ENCODE measurements around the gene BSND.

DNA sequence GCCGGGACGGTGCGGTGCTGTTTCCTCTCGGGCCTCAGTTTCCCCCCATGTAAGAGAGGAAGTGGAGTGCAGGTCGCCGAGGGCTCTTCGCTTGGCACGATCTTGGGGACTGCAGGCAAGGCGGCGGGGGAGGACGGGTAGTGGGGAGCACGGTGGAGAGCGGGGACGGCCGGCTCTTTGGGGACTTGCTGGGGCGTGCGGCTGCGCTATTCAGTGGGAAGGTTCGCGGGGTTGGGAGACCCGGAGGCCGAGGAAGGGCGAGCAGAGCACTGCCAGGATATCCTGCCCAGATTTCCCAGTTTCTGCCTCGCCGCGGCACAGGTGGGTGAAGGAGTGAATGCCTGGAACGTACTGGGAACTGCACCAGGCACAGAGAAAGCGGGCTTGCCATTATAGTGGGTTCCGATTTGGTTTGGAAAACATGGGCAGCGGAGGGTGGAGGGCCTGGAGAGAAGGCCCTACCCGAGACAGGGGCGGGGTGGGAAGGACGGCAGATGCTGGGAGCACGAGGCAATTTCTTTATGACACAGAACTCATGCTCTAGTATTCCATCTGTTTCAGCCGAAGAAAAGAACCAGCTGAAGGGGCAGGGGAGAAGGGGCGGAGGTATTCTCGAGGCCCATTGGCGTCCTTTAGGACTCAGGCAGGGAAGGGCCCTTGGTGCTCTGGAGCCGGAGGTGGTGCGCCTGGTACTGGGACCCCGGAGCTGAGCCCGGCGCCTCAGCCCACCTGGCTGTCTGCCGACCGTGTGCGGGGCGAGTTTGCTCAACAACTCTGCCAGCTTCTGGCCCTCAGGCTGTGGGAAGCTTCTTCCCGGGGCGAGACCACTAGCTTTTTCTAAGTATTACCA, 41.6 kb downstream of the BSND start:
- TF ChIP-seq ZFP3 (CRISPR knock-in tag; IDR thresholded peaks at IDR 0.05) (no peak), ZFP30 (CRISPR knock-in tag; IDR thresholded peaks at IDR 0.05) (no peak), PATZ1 (CRISPR knock-in tag; IDR thresholded peaks at IDR 0.05; ENCODE audit: borderline replicate concordance) (no peak), BACH2 (CRISPR knock-in tag; IDR thresholded peaks at IDR 0.05; ENCODE audit: borderline replicate concordance) (no peak)
